HepG2 (cell line): ENCODE results near the gene USP10. TPM values are rescaled to one million over a fixed set of nuclear protein-coding genes. Genes with fewer than 3 reads are reported as not detected.

Experiments
- ATAC-seq: fragments of 200-7000 bp; cut with Tn5 transposase; 3 replicates; pipeline ENCODE4 v1.9.1; 2020; ENCODE audit warnings: mild to moderate bottlenecking, moderate library complexity
- BruUV-seq: library from RNA; stranded (reverse); fragments of 400-500 nt; replicated peaks from 2 replicates; lab custom pipeline; 2021; lab: Mats Ljungman, UMichigan
- CTCF ChIA-PET: fragments of 300-600 bp; formaldehyde crosslinking; extraction: SDS; loops from one replicate; lab custom pipeline; 2021; ENCODE audit warnings: low total read pairs, inconsistent platforms, low intra/inter-chr PET ratio; lab: Yijun Ruan, JAX
- POLR2A ChIA-PET: fragments of 350-600 bp; sonication (Branson Sonifier 250); formaldehyde crosslinking; loops from one replicate; lab custom pipeline; 2020; ENCODE audit warnings: antibody characterized with exemption, inconsistent platforms; lab: Yijun Ruan, JAX
- DNase-seq: peaks from one replicate; pipeline ENCODE4 v3.0.0-alpha.2; 2015; ENCODE audit warnings: low spot score
- FAIRE-seq: peaks from 3 replicates; lab custom pipeline; 2011; peaks lifted over from hg19 to GRCh38; lab: Jason Lieb, UNC
- H2AFZ ChIP-seq: one replicate; pipeline ENCODE4 v1.6.1; 2011; ENCODE audit warnings: low read length, inconsistent platforms
- H3K27ac ChIP-seq: fragments of 300-600 bp; 3 replicates; pipeline ENCODE4 v1.8.0; 2011; ENCODE audit warnings: mixed run types, mild to moderate bottlenecking, mixed read lengths, low read length, inconsistent platforms; ENCODE audit not compliant: insufficient read depth; ENCODE audit errors: extremely low read length
- H3K27me3 ChIP-seq, 2 experiments: fragments of 200-600 bp in 1 of 2; 2 replicates in 1 of 2; 3 replicates in 1 of 2; pipeline versions ENCODE4 v1.6.0 to v1.8.0; 2011; ENCODE audit warnings: low read length in 2 of 2, mild to moderate bottlenecking in 2 of 2, moderate library complexity in 2 of 2, inconsistent platforms in 1 of 2; ENCODE audit not compliant: insufficient read depth in 2 of 2, control insufficient read depth in 1 of 2
- H3K36me3 ChIP-seq, 2 experiments: fragments of 200-600 bp in 1 of 2; replicated peaks in 1 of 2; 2 replicates in 1 of 2; 3 replicates in 1 of 2; pipeline versions ENCODE4 v1.5.1 to v1.8.0; 2011; ENCODE audit warnings: low read length in 2 of 2, inconsistent platforms in 1 of 2; ENCODE audit not compliant: insufficient read depth in 2 of 2, control insufficient read depth in 1 of 2
- H3K4me1 ChIP-seq: 2 replicates; pipeline ENCODE4 v1.5.1; 2012; ENCODE audit warnings: low read length, inconsistent platforms; ENCODE audit not compliant: insufficient read depth
- H3K4me2 ChIP-seq: 2 replicates; pipeline ENCODE4 v1.6.0; 2011; ENCODE audit warnings: low read depth, low read length, inconsistent platforms
- H3K4me3 ChIP-seq, 3 experiments: fragments of 200-600 bp in 1 of 3; sonication (generic), shearing (Covaris generic) in 1 of 3; replicated peaks in 1 of 3; 2 replicates each; pipeline ENCODE4 v1.5.1; 2011 to 2016; ENCODE audit warnings: low read length in 3 of 3, inconsistent platforms in 2 of 3, low read depth in 2 of 3, mild to moderate bottlenecking in 2 of 3, control low read depth in 1 of 3, mixed read lengths in 1 of 3; ENCODE audit not compliant: insufficient read depth in 1 of 3
- H3K79me2 ChIP-seq: one replicate; pipeline ENCODE4 v1.6.1; 2011; ENCODE audit warnings: low read length, inconsistent platforms; ENCODE audit not compliant: insufficient read depth
- H3K9ac ChIP-seq: 2 replicates; pipeline ENCODE4 v1.6.0; 2011; ENCODE audit warnings: mild to moderate bottlenecking, low read depth, low read length, inconsistent platforms; ENCODE audit not compliant: insufficient read depth
- H3K9me3 ChIP-seq: 2 replicates; pipeline ENCODE4 v1.5.1; 2012; ENCODE audit warnings: mild to moderate bottlenecking, low read length
- H4K20me1 ChIP-seq: 2 replicates; pipeline ENCODE4 v1.6.0; 2011; ENCODE audit warnings: inconsistent platforms, mild to moderate bottlenecking, low read length, moderate library complexity; ENCODE audit not compliant: insufficient read depth
- E2F5 ChIP-seq: sonication (generic); formaldehyde crosslinking; conservative IDR thresholded peaks from 2 replicates; pipeline ENCODE4 v1.4.0; 2020; ENCODE audit warnings: missing genetic modification reagents
- NFATC3 ChIP-seq: sonication (generic); formaldehyde crosslinking; IDR thresholded peaks from 2 replicates; pipeline ENCODE4 v1.5.1; 2020; ENCODE audit warnings: mild to moderate bottlenecking, missing genetic modification reagents
- NFE2L2 ChIP-seq: fragments of 150-350 bp; IDR thresholded peaks from 2 replicates; pipeline ENCODE4 v1.6.1; 2014; ENCODE audit warnings: low read length
- POLR2AphosphoS5 ChIP-seq: IDR thresholded peaks from 2 replicates; pipeline ENCODE4 v1.6.1; 2012; ENCODE audit warnings: low read depth, low read length
- ZNF629 ChIP-seq: sonication (generic); formaldehyde crosslinking; conservative IDR thresholded peaks from 2 replicates; pipeline ENCODE4 v1.5.0; 2020; ENCODE audit warnings: missing genetic modification reagents
- WGBS: methylation state at CpG from one replicate; pipeline ENCODE4 v1.1.6; 2017; ENCODE audit warnings: low lambda C conversion rate; 5-methylcytosine and 5-hydroxymethylcytosine counted together
- in situ Hi-C: cut with HindIII; loops from 2 replicates; pipeline ENCODE4 v1.10.0; 2017; ENCODE audit warnings: low pct_unique_long_range_greater_than_20kb; ENCODE audit not compliant: extremely low pct_ligation_motif_present
- intact Hi-C: fragments of 100-400 bp; cut with micrococcal nuclease; formaldehyde crosslinking; loops from one replicate; pipeline ENCODE4 v1.10.0; 2022; ENCODE audit not compliant: unreplicated experiment
- polyA plus RNA-seq, 8 experiments: library from polyadenylated mRNA; depleted of rRNA in 3 of 8; stranded (reverse) in 7 of 8; unstranded in 1 of 8; fragments of >200 nt; fragmentation: Illumina TruSeq in 4 of 8; extraction: Trizol in 4 of 8; gene quantifications; 2 replicates each; pipeline versions ENCODE4 v1.2.1 to v1.2.3, GENCODE V29; 2011 to 2016; ENCODE audit warnings: low read depth in 4 of 8, missing spikeins in 1 of 8, mixed read lengths in 1 of 8; ENCODE audit not compliant: insufficient read depth in 1 of 8
- total RNA-seq, 5 experiments: library from RNA; depleted of rRNA; stranded (reverse); fragments of >200 nt; fragmentation: Illumina TruSeq; extraction: Trizol; gene quantifications; 2 replicates each; pipeline ENCODE4 v1.2.3, GENCODE V29; 2016; ENCODE audit warnings: low read depth in 1 of 5
- TF ChIP-seq, protein P1 (sequence below): sonication (generic); formaldehyde crosslinking; IDR thresholded peaks from 2 replicates; pipeline ENCODE4 v1.4.0; 2020; ENCODE audit warnings: missing genetic modification reagents
- TF ChIP-seq, protein P2 (sequence below): sonication (generic); formaldehyde crosslinking; IDR thresholded peaks from 2 replicates; pipeline ENCODE4 v1.4.0; 2020; ENCODE audit warnings: missing genetic modification reagents, borderline replicate concordance

The USP10 gene
- total and polyA plus RNA-seq, 2 of the 13 experiments (the other 11 are each of a cell fraction or from before 2014, with no cell fraction given): 79.1 to 122 TPM

DNA sequence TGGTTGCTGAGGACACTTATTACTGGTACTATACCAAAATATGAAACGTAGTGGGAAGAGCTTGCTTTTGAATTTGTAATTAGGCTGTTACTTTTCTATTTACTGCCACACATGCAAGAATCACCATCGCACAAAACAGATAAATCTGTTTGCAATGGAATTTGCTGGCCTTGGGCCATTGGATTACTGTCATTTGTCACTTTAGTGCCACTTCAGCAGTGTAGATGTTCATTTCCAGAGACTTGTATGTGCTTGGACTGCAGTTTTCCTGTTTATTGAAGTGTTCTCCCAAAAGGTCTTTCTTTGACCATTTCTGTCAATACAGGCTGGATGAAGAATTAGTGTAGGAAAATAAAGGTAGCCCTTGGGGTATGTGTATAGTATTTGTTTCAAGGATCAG lies 4.5 kb downstream of the USP10 start (continued):
- TF ChIP-seq E2F5 (CRISPR knock-in tag) (no peak), NFATC3 (CRISPR knock-in tag) (no peak), POLR2AphosphoS5 (no peak), NFE2L2 (no peak)
- TF ChIP-seq, protein P1, sequence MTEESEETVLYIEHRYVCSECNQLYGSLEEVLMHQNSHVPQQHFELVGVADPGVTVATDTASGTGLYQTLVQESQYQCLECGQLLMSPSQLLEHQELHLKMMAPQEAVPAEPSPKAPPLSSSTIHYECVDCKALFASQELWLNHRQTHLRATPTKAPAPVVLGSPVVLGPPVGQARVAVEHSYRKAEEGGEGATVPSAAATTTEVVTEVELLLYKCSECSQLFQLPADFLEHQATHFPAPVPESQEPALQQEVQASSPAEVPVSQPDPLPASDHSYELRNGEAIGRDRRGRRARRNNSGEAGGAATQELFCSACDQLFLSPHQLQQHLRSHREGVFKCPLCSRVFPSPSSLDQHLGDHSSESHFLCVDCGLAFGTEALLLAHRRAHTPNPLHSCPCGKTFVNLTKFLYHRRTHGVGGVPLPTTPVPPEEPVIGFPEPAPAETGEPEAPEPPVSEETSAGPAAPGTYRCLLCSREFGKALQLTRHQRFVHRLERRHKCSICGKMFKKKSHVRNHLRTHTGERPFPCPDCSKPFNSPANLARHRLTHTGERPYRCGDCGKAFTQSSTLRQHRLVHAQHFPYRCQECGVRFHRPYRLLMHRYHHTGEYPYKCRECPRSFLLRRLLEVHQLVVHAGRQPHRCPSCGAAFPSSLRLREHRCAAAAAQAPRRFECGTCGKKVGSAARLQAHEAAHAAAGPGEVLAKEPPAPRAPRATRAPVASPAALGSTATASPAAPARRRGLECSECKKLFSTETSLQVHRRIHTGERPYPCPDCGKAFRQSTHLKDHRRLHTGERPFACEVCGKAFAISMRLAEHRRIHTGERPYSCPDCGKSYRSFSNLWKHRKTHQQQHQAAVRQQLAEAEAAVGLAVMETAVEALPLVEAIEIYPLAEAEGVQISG (CRISPR knock-in tag): no peak

DNA sequence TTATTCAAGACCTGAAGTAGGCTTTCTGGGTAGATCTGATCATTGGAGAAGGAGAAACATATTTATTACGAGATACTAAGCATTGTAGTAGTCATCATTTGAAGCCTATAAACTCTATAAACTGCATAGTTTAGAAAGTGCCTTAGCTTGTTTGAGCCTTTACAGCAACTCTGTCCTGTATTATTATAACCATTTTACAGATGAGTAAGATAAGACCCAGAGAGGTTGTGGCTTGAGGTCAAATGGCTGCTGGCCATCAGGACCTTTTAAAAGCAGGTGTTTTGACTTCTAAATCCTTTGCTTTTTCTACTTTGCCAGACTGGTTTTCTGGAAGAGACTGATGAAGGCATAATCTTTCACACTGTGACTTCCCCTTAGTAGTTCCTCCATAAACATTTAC lies 7.1 kb downstream of the USP10 start:
- Histone ChIP-seq H3K4me2 (no peak overlapping the region), H3K9ac (no peak overlapping the region), H3K4me3 (no peak overlapping the region), H3K27ac (no peak overlapping the region), H2AFZ (no peak overlapping the region), H3K36me3 (peaks cover 7 to 24% of the 10 kb centered on the region in 2 experiments; a peak in 4 of 5 replicates), H3K4me1 (peaks cover 88% of the 10 kb centered on the region), H4K20me1 (peaks cover 94% of the 10 kb centered on the region), H3K9me3 (no peaks in the 10 kb centered on the region), H3K27me3 (no peaks in the 10 kb centered on the region)
- 96% methylated on average over 1 of the region's 1 CpG for WGBS
- in situ Hi-C loops: no loop called here
- FAIRE-seq (no peak), ATAC-seq (no peak), DNase-seq (no peak)
- no TSS peak for BruUV-seq
- POLR2A ChIA-PET: no interaction called here
- CTCF ChIA-PET: no interaction called here
- peak; percentile 56 for TF ChIP-seq ZNF629 (CRISPR knock-in tag)
- TF ChIP-seq, protein P2, sequence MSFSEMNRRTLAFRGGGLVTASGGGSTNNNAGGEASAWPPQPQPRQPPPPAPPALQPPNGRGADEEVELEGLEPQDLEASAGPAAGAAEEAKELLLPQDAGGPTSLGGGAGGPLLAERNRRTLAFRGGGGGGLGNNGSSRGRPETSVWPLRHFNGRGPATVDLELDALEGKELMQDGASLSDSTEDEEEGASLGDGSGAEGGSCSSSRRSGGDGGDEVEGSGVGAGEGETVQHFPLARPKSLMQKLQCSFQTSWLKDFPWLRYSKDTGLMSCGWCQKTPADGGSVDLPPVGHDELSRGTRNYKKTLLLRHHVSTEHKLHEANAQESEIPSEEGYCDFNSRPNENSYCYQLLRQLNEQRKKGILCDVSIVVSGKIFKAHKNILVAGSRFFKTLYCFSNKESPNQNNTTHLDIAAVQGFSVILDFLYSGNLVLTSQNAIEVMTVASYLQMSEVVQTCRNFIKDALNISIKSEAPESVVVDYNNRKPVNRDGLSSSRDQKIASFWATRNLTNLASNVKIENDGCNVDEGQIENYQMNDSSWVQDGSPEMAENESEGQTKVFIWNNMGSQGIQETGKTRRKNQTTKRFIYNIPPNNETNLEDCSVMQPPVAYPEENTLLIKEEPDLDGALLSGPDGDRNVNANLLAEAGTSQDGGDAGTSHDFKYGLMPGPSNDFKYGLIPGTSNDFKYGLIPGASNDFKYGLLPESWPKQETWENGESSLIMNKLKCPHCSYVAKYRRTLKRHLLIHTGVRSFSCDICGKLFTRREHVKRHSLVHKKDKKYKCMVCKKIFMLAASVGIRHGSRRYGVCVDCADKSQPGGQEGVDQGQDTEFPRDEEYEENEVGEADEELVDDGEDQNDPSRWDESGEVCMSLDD (CRISPR knock-in tag): no peak
- TF ChIP-seq, all 625 proteins: peak for 1
- intact Hi-C loops: no loop called here
- peaks cover 95% of the 10 kb centered on the region for H3K79me2 ChIP-seq
